ENCODE data around the gene CLSTN2.

CLSTN2 gene

GRCh38 chr3:140358686-140359085 lies 423.7 kb downstream of the CLSTN2 start:
- no peak for DNase-seq

DNA sequence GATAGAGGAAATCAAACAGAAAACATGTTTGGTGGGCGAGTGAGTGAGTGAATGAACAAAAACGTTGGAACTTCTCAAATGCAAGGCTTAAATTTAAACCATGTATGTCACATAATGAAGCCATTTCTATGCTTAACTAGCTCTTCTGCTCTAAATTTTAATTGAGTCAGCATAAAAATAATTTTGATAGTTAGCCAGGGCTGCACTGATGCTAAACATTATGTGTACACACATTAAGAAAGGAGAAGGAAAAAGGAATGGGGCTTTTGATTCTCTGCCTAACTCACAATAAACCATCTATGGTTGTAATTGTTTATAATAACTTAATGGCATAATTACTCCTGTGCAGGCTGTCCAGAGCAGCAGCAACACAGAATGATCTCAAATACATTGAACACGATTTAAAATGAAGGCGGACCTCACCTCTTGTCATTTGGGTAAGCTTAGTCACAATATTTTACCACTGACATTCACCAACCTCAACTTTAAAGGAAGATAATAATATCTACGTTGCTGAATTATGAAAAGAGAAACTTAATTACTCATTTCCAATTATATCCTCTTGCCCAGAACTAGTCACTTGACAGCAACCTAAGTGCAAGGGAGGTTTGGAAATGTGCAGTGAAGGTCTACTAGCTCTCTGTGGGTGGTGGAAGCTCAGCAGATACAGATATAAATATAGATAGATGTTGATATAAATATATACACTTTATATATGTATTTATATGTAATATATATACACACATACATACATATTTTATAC lies 424.4 kb downstream of the CLSTN2 start:
- DNase-seq = no peak

DNA sequence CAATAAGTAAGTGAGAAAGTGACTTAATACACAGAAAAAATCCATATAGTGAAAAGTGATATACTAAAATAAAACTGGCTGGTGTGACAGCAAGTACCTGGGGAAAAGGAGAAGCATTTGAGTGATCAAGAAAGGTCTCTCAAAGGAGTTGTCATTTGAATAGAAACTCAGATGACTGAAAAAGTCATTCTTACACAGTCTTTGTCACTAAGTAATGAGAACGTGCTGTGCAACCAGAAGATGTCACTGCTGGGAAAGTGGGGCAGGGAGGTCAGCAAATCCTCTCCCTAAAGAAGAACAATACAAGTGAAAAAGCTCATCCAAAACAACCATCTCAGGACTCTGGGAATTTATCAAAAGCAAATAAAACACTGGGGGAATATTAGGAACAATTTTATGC lies 425.3 kb downstream of the CLSTN2 start:
- DNase-seq = no peak

DNA sequence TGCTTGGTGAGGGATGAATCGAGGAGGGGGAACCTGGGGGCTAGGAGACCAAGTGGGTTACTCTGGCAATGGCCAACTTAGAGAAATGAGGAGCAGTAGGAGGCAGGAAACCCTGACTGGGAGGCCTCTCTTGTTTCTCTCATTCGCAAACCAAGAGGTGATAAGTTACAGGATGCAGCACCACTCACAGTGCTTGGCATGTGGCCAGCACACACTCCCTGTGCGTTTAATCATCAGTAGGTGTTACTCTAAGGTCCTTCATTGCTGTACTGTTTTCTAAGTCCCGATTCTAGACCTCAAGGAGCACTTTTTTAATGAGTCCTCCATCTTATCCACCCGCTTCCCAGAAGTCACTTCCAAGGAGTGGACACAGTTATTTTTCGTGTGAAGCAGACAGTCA lies 428.8 kb downstream of the CLSTN2 start:
- no peak for DNase-seq

- DNase-seq = no peak
These were observed 431.1 kb downstream of the CLSTN2 start for GRCh38 chr3:140365872-140366697.

DNA sequence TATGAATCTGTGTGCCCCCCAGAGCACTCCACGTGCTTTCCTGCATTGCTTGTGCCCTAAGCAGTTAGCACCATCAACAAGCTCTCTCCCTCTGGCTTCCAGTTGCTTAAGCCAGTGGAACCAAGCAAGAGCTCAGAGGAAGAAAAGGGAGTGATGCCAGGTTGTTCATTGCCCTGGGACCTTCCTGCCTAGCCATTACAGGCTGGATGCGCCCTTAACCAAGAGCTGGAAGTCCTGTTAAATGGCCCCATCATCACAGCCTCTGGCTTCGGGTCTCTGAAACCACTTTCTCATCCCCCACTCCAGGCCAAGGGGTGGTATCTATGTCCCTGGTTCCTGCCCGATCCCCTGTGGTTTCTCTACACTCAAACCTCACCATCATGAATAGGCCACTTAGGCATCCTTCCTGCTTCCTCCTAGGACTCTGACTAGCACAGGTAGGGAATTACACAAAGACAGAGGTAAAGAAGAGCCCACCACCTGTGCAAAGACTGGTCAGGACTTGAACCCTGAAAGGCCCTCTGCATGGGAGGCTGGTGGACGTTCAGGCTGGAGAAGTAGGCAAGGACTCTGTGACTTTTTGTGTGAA lies 433.3 kb downstream of the CLSTN2 start:
- DNase-seq = no peak

GRCh38 chr3:140370686-140371085 lies 435.7 kb downstream of the CLSTN2 start:
- DNase-seq = no peak

DNA sequence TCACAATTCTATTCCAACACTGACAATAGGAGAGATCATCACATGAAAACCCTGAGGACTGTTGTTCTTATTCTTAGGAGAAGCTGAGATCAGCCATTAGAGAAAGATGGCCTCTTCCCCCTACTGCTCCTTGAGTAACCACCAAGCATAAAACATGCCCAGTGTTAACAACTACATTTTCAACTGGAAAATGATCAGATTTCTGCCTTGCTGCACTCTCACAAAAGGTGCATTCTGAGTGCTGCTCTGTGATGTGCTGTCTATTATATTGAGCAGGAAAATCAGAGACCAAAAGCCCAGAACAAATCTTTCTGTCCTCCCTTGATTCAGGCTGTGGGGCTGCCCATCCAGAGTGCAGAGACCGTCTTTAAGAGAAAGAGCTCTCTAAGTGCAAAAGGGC lies 438.2 kb downstream of the CLSTN2 start:
- no peak for DNase-seq

- no peak for DNase-seq
These were observed 440.0 kb downstream of the CLSTN2 start for GRCh38 chr3:140375002-140375401.

DNA sequence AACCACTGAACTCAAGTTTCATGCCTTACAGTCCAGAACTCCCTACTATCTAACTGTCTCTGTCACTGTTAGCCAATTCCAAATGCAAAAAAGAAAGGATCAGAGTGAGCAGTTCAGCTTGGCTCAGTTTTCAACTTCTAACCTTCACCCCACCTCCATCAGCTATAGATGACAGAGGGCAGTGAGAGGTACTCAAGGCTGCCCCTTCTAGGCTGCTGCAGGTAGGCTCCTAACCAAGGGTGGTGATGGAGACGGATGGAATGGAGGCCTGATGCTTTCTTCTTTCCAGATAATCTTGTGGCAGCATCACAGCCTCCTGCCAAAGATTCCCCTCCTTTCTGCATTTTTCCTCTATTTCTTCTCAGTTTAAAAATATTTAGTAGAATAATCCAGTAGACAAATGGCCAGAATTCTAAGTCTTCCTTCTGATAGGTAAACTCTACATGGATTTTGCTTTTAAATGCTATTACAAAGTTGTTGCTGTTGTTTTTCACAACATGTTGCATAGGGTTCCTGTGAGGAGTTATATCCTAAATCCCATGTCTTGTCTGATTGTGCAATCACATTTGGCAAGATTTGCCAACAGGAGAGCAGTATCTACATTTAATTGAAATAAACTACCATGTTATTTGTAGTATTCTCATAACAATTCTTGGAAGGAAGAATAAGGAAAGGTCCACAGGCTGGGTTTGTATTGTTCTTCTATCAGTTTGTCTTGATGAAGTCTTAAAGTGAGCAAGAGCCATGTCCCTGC lies 441.3 kb downstream of the CLSTN2 start:
- no peak for DNase-seq

DNA sequence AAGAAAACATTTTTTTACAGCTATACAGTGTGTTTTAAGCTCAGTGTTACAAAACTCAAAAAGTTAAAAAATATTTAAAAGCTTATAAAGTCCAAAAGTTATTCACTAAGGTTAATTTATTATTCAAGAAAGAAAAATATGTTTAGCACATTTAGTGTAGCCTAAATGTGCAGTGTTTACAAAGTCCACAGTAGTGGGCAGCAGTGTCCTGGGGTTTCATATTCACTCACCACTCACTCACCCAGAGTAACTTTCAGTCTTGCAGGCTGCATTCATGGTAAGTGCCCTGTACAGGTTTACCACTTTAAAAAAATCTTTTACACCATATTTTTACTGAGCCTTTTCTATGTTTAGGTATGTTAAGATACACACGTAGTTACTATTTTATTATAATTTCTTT lies 442.7 kb downstream of the CLSTN2 start:
- DNase-seq = no peak

GRCh38 chr3:140378571-140379340 lies 443.8 kb downstream of the CLSTN2 start:
- no peak for DNase-seq

DNA sequence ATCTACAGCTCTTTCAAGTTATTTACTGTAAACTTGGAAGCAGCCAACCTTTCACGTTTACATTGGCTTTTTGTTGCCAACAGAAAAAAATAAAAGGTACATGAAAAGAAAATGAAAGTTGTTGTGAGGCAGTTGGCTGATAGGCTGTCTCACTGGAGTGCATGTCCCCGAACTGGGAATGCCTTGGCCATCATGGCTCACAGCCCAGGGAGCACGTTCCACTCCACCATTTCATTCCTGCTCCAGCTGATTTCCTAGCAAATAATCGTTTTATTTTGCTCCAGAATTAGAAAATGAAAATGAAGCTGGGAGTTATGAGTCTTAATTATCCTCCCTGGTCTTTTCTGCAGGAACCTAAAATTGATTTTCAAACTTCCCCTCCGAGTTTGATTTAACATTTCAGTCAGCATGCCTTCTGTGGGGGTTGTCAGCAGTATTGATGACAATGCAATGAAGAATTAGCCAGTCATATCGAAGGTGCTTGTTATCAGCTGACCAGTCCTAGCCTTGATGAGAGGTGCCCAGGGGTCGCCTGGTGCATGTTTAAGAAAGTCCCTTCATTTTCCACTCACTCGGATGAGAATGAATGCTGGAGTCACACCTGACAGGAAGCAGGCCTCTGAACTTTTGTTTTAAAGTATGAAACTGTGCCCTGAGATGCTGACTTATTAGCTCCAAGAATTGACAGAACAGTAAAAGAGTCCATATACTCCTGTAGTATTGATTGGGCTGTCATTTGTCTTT lies 449.2 kb downstream of the CLSTN2 start:
- DNase-seq = no peak

DNA sequence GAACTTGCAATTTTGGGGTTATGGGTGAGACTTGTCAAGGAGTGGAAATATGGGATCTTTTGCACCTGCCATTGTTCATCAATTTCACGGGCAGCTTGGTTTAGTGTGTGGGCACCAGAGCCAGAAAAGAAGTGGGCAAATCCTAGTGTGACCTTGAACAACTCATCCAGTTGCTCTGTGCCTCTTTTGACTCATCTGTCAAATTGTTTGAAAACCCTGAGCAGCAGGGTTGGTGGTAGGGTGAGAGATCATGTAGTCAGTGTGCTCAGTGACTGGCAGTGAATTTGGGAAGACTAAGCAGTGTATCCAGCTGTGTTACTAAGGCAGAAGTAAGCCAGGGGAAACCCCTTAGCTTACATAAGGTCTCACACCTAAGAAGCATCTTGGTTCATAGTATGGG lies 449.9 kb downstream of the CLSTN2 start:
- no peak for DNase-seq

- no peak for DNase-seq
These were observed 451.5 kb downstream of the CLSTN2 start for GRCh38 chr3:140386357-140387100.

GRCh38 chr3:140387244-140387643 lies 452.3 kb downstream of the CLSTN2 start:
- DNase-seq = no peak

DNA sequence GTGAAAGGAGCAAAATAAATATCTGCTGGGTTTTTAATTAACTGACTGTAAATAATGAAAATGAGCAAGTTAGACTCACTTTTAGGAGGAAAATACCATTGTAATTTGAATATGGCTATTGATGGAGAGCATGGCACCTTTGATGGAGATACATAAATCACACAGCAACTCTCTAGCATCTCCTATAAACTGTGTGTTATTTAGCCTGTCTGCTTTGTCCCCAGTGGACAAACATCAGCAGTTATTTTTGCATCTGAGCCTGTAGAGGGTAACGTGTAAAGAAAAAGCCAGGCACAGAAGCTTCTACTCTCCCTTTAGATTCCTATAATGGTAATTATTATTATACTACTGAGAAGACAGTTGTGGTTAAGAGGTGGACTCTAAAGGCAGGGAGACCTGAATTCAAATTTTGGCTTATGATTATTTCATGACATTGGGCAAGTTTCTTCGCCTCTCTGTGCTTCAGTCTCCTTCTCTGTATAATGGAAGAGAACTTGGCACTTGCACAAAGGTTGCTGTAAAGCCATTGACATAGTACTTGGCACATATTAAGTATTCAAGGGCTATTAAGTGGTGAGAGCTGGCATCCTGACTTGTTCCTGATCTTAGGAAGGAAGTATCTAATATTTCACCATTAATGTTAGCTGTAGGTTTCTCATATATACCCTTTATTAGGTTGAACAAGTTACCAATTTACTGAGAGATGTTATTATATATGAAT lies 453.4 kb downstream of the CLSTN2 start:
- no peak for DNase-seq

GRCh38 chr3:140391061-140391460 lies 456.1 kb downstream of the CLSTN2 start:
- DNase-seq = no peak

GRCh38 chr3:140394488-140395133 lies 459.6 kb downstream of the CLSTN2 start:
- DNase-seq = no peak

Measured in CD4-positive, alpha-beta T cell treated with Interleukin-12 subunit alpha and Interleukin-12 subunit beta, for 1 hour (primary cell).